SW480 (cell line): Measurements from ENCODE around the gene LRBA.

Source experiments
- DNase-seq: peaks from one replicate; pipeline ENCODE4 v3.0.0-alpha.2; 2016; ENCODE audit warnings: low spot score

LRBA gene

DNA sequence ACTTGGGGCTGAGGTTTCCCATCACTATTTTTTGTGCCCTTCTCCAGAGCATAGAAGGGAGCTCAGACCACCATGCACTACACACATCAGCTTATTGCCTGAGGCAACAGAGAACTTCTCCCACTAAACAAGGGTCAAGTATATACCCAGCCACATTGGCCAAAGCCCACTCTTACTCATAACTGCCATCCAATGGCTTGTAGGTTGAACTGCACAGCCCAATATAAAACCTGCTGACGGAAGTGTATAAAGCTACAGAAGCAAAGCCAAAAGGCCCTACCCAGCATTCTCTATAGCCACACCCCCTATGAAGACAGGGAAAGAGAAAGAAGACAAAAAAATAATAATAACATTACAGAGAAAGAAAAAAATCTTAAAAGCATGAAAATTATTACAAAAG lies 139.7 kb downstream of the LRBA start:
- DNase-seq, result no peak

DNA sequence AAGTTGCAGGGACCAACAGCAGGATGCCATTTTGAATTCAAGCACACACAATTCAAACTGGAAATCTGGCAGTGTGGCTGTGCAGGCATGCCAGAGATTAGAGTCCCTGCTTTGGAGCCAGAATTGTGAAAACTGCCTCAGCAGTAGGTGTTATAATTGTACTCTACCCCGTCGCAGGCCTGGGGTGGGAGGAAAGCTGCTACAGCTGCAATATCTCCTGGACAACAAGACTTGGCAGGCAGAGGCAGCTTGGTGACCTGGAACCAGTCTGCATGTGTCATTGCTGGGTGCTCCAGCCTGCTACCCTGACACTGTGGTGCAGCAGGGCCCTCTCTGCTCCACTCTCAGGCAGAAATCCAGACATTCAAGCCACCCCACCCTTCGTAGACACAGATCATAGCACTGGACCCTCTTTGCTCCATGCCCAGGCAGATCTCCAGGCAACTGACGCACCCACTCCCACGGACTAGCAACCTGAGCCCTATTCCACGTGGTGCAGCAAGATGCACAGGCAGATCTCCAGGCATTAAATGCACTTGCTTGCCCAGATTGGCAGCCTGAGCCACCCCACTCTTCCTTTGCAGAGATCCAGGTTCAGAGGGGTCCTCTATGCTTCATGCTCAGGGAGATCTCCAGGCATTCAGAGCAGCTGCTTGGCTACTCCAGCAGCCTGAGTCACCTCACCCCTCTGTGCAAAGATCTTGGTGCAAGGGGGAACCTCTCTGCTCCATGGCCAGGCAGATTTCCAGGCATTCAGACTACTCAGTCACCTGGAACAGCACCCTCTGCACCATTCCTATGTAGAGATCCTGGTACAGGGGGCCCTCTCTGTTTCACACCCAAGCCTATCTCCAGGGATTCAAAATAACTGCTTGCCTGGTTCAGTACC lies 140.5 kb downstream of the LRBA start:
- no peak for DNase-seq

DNA sequence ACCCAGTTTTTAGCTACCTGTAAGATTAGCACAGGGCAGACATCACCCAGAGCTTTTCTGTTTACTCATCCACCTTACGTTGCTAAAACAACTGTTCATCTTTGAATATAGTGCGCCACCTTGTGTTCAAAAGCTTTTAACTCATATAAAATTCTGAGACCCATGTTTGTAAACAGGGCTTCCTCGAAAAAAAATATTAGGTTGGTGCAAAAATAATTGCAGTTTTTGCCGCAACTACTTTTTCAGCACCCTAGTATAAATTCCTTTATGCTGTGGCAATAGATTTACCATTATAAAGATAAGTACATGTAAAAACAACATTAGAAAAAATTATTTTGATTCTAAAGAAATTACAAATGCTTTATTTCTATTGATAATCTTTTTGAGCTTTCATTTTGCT lies 147.9 kb downstream of the LRBA start:
- peak; percentile 70 for DNase-seq

DNA sequence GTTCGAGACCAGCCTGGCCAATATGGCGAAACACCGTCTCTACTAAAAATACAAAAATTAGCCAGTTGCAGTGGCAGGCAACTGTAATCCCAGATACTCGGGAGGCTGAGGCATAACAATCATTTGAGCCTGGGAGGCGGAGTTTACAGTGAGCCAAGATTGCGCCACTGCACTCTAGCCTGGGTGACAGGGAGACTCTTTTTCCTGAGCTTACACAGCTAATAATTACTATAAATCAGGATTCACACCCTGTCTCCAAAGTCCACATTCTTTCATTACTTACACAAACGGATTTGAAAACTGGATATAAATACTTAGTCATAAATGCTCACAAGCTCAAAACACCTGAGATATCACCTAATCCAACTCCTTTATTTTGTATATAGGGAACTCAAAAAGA lies 151.6 kb downstream of the LRBA start:
- DNase-seq, result no peak

DNA sequence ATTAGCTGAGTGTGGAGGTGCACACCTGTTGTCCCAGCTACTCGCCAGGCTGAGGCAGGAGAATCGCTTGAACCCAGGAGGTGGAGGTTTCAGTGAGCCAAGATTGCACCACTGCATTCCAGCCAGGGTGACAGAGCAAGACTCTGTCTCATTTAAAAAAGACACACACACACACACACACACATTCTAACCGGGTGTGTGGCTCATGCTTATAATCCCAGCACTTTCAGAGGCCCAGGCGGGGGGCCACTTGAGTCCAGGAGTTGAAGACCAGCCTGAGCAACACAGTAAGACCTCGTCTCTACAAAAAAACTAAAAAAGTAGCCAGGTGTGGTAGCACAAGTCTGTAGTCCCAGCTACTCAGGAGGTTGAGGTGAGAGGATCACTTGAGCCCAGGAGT lies 152.3 kb downstream of the LRBA start:
- no peak for DNase-seq

DNA sequence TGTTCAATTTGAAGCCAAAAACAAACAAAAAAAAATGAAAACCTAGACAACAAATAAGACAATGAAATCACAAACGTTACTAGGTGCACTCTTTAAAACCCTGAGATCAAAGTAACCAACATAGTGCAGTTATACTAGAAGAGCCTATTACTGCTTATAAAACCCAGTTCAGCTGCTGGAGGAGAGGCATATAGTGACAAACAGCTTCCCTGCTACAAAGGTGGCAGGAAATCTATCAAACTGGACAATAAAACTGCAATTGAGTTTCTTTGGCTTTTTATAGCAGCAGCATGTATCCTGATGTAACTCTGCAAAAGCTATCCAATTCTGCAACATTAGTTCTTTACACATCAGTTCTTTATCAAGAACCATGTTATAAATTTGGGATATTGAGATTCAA lies 155.6 kb downstream of the LRBA start:
- no peak for DNase-seq

DNA sequence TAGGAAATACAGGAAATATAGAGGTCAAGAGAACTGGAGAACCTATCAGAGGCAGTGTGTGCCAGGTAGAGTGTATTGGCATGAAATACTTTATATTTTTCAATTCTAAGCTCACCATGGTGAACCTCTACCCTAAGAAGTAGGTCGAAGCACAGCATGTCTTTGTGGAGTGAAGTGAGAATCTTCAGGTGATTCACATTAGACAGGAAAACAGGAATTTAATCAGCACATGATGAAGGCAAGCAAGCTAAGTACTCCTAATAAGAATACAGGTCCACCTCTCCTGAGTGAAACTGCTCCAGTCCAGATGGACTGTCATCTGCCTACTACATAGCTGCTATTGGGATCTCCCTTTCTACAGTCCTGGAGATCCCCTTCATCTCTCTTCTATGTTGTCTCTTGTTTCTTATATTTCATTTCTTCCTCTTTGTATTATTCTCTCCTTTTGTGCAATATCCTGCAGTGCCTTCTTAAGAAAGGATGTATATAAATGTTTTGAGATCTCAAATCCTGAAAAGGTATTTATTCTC lies 159.0 kb downstream of the LRBA start:
- DNase-seq, result no peak

DNA sequence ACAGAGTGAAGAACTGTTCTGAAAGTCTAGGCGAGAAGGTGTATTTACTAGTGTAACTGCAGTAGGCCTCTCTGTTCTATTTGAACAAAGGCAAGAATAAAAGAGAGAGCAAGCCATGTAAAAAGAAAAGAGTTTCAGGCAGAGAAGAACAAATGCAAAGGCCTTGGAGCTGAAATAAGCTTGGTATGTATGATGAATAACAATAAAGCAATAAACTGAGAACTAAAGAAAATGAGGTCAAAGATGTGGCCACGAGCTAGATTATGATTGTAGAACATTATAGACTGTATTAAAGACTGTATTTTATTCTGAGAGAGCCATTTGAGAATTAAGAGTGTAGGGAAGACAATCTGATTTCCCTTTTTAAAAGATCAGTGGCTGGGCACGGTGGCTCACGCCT lies 160.5 kb downstream of the LRBA start:
- no peak for DNase-seq

DNA sequence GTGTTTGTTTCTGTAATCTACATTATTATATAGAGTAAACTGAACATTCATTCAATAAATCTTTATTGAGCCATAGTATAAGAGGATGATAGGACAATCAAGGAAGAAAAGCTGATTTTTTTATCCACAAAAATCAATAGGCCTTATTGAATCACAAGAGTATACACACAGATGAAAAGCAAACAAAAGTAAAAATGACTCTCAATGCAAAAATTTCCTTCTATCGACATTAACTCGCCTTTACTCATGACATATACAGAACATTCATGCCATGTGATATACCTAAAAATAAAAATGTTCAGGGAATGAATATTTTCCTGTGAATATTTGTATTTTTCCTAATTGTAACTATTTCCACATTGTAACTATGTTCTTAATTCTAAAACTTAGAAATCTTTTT lies 161.2 kb downstream of the LRBA start:
- no peak for DNase-seq

DNA sequence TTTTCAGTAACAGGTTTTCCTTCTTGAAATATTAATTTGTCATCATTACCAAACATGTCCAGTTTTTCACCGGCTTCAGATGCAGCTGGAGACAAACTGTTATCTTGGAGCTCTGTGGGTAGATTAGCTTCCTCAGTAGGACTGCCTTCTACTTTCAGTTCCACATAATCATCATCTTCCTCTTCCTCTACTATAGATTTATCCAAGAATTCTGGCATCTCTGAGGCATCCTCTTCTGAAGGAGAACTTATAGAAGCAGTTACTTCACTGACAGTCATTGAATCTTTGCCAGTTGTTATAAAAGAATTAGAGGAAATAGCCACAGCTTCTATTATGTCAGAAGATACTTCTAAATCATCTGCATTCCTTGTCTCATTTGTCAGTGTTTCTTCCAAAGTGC lies 162.9 kb downstream of the LRBA start:
- no peak for DNase-seq

DNA sequence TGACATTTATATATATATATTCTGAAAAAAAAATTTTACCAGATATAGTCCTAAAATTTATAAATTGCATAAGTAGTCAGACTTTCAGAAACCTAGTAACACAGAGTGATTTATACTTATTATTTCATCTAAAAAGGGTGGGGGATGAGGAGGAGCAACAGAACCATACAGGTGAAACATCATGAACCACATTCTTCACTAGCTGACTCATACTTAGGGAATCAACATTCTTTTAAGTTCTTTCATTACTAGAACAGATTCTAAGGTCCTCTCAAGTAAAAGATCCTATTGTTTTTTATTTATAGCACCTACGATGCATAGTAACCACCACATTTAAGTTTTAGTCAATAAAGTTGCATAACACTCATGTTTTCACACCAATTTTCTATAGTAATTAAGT lies 166.1 kb downstream of the LRBA start:
- DNase-seq, result peak; percentile 49

DNA sequence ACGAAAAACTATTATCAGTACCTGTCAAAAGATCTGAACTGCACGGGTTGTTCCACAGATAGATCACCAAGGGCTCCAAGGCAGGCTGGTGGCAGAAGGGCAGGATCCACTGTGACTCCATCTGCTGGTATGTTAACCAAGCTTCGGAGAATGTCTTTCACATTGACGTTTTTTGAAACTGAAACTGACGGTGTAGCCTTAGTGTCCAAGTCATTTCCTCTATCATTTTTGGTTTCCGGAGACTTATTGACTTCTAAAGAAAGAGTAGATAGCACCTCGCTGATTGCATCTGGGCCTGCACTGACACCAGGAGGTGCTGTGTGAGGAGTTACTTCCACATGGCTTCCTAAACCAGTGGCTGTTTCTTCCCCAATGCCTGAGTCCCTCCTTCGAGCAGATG lies 186.9 kb downstream of the LRBA start:
- no peak for DNase-seq

DNA sequence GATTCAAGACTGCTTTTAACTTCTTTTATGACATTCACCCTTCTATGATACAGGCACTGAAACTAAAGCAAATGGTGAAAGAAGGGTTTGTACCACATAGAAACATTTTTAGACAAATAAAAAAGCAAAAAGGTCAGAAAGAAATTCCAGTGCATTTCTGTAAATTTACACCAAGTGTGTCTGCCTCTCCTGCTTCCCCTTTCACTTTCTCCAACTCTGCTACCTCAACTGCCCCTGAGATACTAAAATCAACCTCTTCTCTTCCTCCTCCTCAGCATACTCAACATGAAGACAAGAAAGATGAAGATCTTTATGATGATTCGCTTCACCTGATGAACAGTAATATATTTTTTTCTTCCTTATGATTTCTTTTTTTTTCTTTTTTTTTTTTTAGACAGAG lies 187.9 kb downstream of the LRBA start:
- no peak for DNase-seq

DNA sequence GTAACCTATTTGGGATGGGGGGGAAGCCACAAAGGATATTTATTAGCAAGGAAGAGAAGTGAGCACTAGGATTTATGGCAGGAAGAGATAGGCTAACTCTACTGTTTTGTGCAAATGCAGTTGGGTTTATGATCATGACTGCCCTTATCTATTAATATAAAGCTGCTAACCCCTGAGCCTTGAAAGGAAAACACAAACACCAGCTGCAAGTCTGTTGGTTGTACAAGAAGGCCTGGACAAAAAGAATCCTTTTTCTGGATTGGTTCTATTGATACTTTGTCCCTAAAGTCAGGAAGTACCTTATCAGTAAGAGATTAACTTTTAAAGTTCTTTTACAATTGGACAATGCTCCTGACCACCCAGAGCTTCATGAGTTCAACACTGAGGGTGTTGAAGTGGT lies 188.8 kb downstream of the LRBA start:
- DNase-seq, result no peak

DNA sequence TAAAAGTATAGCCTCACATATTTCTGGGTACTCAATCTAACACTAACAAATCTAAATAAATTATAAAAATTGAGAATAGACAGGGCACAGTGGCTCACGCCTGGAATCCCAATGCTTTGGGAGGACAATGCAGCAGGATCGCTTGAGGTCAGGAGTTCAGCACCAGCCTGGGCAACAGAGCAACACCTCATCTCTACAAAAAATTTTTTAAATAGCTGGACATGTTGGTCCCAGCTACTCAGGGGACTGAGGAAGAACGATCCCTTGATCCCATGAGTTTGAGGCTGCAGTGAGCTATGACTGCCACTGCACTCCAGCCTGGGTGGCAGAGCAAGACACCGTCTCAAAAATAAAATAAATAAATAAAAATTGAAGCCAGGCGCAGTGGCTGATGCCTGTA lies 192.7 kb downstream of the LRBA start:
- no peak for DNase-seq

DNA sequence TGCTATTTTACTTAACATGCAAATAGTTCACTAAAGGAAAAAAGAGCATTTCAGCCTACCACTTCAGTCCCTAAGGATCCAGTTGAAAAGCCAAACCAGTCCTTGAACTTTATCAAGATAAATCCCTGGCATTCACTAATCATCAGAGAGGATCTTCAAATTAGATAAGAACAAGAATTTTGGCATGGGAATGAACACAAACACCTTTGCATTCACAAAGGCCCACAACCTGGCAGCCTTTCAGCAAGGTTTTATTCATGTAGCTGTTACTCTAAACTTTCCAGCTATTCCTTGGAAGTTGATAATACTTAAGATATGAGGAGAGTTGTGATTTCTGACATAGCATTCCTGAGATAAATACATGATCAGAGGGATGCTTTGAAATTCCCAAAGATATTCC lies 193.4 kb downstream of the LRBA start:
- DNase-seq, result no peak

DNA sequence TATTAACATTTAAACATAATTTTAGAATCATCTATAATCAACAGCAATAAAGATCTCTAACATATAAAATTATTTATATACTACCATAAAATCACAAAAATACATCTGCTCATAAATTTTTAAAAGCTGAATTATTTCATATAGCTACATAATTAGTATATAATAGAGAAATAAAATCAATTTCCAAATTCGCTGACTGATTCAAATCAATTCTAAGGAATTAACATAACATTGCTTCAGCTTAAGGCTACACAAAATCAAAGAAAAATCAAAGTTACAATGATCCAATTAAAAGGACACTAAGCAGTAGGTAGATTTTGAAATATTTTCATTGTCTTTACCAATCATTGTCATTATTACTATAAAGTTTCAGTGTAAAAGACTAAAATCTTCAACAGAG lies 194.7 kb downstream of the LRBA start:
- DNase-seq, result no peak

DNA sequence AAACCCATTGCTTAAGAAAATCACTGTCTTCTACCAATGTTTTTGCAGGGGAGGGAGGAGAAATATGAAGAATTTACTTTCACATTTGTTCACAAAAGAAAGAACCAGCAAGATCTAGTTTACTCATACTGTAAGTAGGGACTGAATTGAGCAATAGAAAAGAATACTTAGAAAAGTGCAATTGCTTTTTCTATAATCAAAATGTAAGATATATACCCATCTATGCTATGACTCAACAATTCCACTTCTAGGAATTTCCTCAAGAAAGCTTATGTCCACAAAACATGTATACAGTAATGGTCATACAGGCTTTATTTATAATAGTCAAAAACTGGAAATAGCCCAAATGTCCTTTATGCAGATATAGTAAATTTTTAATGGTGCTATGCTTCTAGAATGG lies 196.4 kb downstream of the LRBA start:
- no peak for DNase-seq

DNA sequence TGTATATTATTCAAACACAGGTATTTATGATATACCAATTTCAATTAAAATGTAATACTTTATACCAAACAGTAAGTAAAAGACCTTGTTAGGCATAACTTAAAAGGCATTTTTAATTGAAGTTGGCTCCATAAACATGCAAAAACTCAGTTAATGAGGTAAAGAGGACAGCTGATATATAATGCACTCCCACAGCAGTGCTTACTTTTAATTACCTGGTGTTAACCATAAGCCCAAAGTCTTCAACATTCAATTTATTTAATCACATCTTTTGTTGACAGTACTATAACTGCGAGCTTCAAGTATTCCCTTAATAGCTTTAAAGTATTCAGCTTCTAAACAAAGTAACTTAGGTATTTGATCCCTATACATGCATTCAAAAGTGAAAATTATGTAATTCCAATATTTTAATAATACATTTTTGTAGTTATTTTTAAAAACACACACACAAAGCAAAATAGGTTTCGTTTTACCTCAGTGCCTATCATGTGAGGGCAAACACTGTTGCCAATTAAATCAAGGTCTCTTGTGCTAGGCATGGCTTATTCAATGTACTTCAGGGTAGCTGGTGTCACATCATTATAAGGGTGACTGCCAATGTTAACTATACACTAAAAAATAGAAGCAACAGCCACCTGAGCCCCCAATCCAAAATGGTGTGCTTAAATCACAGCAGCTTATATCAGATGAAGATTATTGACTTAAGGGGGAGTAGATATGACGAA lies 197.1 kb downstream of the LRBA start:
- DNase-seq, result no peak

DNA sequence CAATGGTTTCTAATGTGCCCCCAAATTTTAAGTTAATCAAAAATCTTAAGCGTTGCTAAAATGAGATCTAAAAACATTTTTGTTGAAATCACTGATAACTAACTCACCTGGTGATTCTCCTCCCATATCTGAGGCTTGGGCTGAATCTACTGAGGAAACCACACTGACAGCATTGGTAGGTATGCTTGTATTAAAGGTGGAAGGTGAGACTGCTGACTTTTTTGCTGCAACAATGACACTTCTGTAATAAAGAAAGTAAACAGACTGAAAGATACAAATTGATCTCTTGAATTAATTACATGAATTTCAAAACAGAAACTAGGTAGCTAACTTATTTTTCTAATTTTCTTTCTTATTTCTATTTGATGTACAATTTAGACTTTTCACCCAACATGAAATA lies 198.1 kb downstream of the LRBA start:
- no peak for DNase-seq

DNA sequence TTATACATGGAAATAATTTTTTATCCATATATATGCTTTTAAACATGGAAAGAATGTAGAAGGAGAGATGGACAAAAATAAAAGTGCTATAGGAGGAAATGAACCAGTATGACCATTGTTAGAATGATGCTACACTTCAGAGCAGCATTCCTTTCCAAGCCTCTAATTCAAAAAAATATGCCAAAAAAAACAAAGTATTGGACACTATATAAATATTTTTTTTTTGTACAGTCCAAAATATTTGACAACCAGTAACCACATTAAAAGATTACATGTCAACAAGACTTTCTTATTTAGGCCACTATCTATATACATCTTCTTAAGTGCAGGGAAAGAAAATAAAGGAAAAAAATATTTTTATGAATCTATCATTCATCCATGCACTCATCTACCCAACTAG lies 198.6 kb downstream of the LRBA start:
- DNase-seq, result no peak

DNA sequence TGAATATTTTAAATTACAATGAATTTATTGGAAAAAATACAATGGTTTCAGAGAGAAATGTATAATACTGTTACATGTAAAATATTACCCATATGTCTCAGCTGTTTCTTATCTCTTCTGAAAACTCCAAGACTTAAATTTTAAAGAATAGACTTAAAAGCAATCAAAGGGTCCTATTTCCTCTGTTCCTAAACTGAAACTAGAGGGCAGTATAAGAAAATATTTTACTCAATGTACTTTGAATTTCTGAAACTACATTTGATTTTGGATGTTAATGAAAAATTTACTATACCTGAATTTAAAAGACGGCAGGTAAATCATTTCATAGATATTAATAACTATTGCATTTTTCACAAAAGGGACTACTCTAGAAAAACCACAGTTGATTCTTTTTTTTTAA lies 200.2 kb downstream of the LRBA start:
- DNase-seq, result no peak
